ENCODE results near the gene CDH5.

CDH5 gene

DNA sequence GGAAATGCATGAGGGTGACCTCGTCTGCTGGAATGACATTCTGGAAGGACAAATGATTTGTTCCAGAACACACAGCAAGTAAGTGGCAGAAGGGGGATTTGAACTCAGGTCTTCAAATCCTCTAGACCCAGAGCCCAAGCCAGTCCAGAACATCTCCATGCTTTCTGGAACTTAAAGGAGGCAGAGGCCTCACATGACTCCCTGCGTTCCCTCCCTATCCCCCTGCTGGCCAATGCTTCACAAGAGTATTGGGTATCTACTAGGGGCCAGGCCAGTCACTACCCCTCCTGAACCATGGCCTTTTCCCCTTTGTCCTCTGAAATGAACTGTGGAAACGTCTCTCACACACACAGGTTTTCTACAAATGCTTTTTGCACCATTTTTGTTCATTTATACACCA is 53.0 kb downstream of the CDH5 start:
- peaks cover 38% of the 10 kb centered on the region for H3K27me3 Mint-ChIP-seq (ENCODE audit: low read depth)
- H3K27ac Mint-ChIP-seq = no peak overlapping the region
- no peaks in the 10 kb centered on the region for H3K36me3 Mint-ChIP-seq (ENCODE audit: low read depth)
- no peak for DNase-seq (ENCODE audit: low spot score)
- peaks cover 7% of the 10 kb centered on the region for H3K4me1 Mint-ChIP-seq (ENCODE audit: low read depth)
- H3K4me3 Mint-ChIP-seq = no peak overlapping the region
- H3K9me3 Mint-ChIP-seq = no peaks in the 10 kb centered on the region

DNA sequence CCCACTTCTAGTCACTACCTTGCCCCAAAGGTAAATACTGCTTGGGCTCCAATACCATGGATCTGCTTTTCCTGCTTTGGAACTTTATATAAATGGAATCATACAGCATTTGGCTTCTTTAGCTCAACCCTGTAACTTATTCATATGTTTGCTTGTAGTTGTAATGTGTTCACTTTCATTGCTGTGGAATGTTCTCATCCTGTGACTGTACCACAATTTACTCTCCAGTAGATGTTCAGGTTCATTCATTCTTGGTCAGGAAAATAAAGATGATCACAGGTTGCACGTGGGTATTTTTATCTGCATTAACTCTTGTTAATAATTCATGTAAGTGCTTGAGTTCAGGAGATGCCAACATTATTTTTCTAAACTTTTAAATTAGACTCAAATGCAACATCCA is 53.9 kb downstream of the CDH5 start:
- H3K27ac Mint-ChIP-seq = no peak overlapping the region
- H3K4me1 Mint-ChIP-seq (ENCODE audit: low read depth) = peaks cover 7% of the 10 kb centered on the region
- peaks cover 43% of the 10 kb centered on the region for H3K27me3 Mint-ChIP-seq (ENCODE audit: low read depth)
- no peaks in the 10 kb centered on the region for H3K36me3 Mint-ChIP-seq (ENCODE audit: low read depth)
- H3K9me3 Mint-ChIP-seq = no peaks in the 10 kb centered on the region
- DNase-seq (ENCODE audit: low spot score) = no peak
- no peak overlapping the region for H3K4me3 Mint-ChIP-seq

DNA sequence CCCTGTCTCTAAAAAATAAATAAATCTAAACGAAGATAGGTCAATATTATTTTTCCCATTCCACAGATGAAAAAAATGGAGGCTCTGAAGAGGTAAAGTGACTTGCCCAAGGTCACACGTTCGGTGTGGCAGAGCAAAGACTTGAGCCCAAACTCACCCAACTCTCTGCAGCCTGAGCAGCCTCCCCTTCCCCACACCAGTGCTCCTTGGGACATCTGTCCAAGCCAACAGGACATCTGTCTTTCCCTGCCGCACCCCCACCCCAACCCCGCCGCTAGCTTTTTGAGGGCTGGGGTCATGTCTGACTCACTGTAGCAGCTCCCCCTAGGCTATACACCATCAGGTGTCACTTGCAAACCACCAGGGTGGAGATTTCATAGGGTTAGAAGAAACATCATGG is 55.4 kb downstream of the CDH5 start:
- Mint-ChIP-seq H3K27me3 (ENCODE audit: low read depth) (peaks cover 53% of the 10 kb centered on the region), H3K4me3 (no peak overlapping the region), H3K4me1 (ENCODE audit: low read depth) (peaks cover 7% of the 10 kb centered on the region)

DNA sequence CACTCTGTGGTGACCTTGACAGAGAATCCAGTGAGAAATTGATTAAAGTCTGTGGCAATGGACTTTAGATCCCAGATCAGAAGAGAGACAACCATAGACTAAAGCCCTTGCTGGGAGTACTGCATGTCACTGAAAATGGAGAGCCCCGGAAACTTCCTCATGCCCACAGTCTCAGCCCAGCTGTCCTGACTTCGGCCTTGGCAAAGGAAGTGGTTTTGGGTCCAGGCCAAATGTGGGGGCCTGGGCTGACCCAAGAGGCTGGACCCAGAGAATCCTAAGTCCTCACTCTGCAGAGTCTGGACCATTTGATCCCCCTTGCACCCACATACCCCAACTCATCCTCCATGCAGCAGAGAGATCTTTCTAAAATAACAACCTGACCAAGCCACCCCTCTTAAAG is 55.9 kb downstream of the CDH5 start:
- no peak for DNase-seq (ENCODE audit: low spot score)
- H3K4me1 Mint-ChIP-seq (ENCODE audit: low read depth) = peaks cover 7% of the 10 kb centered on the region
- no peaks in the 10 kb centered on the region for H3K36me3 Mint-ChIP-seq (ENCODE audit: low read depth)
- peaks cover 53% of the 10 kb centered on the region for H3K27me3 Mint-ChIP-seq (ENCODE audit: low read depth)
- H3K4me3 Mint-ChIP-seq = no peak overlapping the region
- no peaks in the 10 kb centered on the region for H3K9me3 Mint-ChIP-seq
- no peak overlapping the region for H3K27ac Mint-ChIP-seq

More for the DNA sequence above, 55.4 kb downstream of the CDH5 start:
- Mint-ChIP-seq H3K27ac (no peak overlapping the region), H3K36me3 (ENCODE audit: low read depth) (no peaks in the 10 kb centered on the region), H3K9me3 (no peaks in the 10 kb centered on the region)
- DNase-seq (ENCODE audit: low spot score) = no peak

DNA sequence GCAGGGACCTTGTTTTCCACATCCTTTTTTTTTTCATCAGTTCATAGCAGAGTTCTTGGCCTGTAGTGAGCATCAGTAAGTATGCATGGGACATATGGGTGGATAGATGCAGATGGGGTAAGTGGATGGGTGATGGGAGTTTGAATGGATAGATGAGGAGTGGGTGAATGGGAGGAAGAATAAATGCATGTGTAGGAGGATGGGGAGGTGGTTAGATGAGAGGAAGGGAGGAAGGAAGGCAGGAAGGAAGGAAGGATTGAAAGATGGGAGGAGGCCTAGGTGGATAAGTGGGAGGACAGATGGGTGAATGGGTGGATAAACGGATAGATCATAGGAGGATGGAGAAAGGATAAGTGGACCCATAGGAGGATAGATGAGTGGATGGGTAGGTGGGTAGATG is 56.7 kb downstream of the CDH5 start:
- H3K9me3 Mint-ChIP-seq = no peaks in the 10 kb centered on the region
- DNase-seq (ENCODE audit: low spot score) = no peak
- peaks cover 4% of the 10 kb centered on the region for H3K4me1 Mint-ChIP-seq (ENCODE audit: low read depth)
- H3K27ac Mint-ChIP-seq = no peak overlapping the region
- no peak overlapping the region for H3K4me3 Mint-ChIP-seq
- H3K36me3 Mint-ChIP-seq (ENCODE audit: low read depth) = no peaks in the 10 kb centered on the region
- H3K27me3 Mint-ChIP-seq (ENCODE audit: low read depth) = peaks cover 55% of the 10 kb centered on the region

DNA sequence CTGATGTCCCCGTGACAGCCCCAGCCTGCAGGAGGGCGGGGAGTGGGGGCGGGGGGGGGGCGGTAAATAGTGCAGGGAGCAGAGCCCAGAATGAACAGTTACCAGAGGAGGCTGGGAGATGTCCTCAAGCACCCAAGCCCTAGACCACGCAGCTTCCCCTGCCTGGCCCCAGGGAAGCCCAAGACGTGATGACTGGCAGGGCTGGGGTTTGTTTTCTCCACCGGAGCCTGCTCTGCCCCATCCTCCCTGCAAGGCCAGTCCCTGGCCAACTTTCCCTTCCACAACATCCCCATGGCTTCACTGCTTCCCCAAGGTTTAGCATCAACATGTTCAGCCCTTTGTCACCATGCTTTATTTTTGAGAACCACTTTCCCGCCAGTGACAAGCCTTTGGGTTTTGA is 59.2 kb downstream of the CDH5 start:
- DNase-seq (ENCODE audit: low spot score) = no peak
- Mint-ChIP-seq H3K27me3 (ENCODE audit: low read depth) (peaks cover 75% of the 10 kb centered on the region), H3K4me3 (no peak overlapping the region), H3K4me1 (ENCODE audit: low read depth) (no peaks in the 10 kb centered on the region), H3K36me3 (ENCODE audit: low read depth) (no peaks in the 10 kb centered on the region), H3K27ac (no peak overlapping the region), H3K9me3 (no peaks in the 10 kb centered on the region)

DNA sequence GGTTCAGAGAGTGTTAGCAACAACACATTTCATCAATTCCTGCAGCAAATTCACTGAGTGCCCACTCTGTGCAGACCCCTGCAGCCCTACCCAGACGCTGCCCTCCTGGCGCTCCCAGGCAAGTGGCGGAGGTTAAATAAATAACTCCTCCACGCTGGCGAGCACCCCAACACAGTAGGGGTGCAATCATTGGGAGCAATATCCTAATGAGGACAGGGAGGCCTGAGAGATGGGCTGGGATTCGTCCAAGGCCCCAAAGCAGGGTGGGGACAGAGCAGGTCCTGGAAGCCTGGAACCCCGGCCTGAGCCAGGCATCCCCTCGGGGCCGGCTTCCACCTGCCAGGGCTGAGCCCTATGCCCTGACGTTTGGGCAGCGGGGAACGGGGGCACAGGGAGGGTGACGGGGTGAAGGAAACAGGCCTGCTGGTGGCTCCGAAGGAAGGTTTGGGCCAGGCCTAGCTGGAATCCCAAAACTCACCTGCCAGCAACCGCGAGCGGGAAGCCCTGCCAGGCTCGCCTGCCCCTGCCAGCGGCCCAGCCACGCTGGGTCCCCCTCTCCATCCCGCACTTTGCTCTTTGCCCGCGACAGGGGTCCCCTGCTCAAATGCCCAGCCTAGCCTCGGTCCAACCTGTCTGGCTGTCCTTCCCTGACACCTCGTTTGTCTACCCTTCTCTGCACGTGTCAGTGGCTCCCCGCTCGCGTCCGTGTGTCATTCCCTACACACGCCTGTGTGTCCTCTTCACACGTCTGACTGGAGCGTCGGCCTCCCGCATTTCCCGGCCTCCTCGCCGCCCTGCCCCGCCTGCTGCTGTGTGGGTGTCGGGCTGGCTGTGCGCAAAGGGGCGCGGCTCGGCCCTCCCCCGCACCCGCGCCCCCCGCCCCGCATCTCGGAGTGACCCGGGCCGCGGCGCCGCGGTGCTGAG is 59.9 kb downstream of the CDH5 start:
- H3K4me3 Mint-ChIP-seq = no peak overlapping the region

DNA sequence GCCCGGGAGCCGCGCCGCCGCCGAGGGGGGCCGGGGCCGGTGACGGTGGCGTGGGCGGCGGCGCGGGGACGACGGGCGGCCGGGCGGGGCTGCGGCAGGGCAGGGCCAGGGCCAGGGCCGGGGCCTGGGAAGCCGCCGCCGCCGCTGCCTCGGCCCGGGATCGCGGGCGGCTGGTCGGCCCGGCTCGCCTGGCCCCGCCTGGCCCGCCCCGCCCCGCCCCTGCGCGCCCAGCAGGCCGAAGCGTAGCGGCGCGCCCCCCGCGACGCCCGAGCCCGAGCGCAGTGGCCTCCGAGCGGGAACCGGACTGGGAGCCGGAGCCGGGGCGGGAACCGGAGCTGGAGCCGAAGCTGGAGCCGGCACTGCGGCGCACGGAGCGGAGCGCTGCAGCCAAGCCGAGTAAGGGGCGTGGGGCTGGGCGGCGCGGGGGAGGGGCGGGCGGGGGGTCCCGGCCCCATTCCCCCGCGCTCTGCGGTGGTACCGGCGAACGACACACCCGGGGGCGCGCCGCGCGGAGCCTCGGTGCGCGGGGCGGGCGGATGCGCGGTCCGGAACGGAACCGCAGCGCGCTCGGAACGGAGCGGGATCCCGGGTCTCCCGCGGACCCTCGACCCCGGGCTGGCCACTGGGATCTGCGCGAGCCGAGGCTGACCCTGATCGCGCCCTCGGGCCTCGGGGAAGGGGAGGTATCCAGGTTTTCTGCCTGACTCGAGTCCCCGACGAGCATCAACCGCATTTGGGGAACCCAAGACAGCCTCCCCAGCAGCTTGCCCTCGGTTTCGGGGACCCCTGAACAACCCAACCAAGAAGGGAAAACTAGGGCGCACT is 60.8 kb downstream of the CDH5 start, which contains the start of gene BEAN1:
Gene BEAN1 (plus strand): TSS at position 260 of the 825 bp plus-strand sequence. CDS start 10,382 bp downstream, outside the sequence.
- Mint-ChIP-seq H3K4me3 (no peak within 1 kb of the TSS), H3K9me3 (no peaks in the 10 kb centered on the region), H3K27me3 (ENCODE audit: low read depth) (peaks cover 80% of the 10 kb centered on the region), H3K4me1 (ENCODE audit: low read depth) (no peaks in the 10 kb centered on the region), H3K36me3 (ENCODE audit: low read depth) (no peaks in the 10 kb centered on the region), H3K27ac (no peak within 1 kb of the TSS)
- DNase-seq (ENCODE audit: low spot score) = no peak

More for the DNA sequence above, 59.9 kb downstream of the CDH5 start:
- peaks cover 72% of the 10 kb centered on the region for H3K27me3 Mint-ChIP-seq (ENCODE audit: low read depth)
- no peak for DNase-seq (ENCODE audit: low spot score)
- no peaks in the 10 kb centered on the region for H3K36me3 Mint-ChIP-seq (ENCODE audit: low read depth)
- H3K27ac Mint-ChIP-seq = no peak overlapping the region
- H3K9me3 Mint-ChIP-seq = no peaks in the 10 kb centered on the region
- H3K4me1 Mint-ChIP-seq (ENCODE audit: low read depth) = no peaks in the 10 kb centered on the region

DNA sequence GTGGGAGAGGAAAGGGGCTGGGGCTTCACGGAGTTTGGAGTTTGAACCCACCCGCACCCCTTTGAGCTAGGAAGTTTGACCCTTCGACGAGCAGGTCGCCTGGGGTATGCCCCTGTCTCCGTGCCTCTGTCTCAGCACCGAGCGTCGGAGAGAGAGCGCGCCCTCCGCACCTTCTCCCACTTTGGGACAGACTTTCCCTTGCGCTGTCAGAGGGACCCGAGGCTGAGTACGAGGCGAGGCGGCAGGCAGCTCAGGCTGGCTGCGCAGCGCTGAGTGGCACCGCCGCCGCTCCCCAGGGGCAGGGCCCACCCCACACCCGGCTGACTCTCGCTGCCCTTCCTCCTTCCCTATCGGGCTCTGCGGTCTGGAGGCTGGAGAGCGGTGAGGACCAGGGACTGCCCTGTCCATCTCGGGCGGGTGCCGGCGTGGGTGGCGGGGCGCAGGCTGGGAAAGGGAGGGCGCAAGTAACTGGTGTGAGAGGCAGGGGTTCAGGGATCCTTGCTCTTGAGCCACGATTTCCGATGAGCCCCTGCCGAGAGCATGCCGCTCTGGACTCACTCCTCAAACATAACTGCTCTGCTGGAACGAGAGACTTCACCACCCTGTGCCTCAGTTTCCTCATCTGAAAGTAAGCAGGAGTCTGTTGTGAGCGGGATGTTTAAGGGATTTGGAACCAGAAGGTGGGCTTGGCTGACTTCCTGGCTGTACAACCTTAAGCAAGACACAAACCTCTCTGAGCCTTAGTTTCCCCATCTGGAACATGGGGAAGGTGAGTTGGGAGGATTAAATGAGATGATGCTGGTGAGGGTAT is 61.6 kb downstream of the CDH5 start:
- Mint-ChIP-seq H3K36me3 (ENCODE audit: low read depth) (no peaks in the 10 kb centered on the region), H3K4me3 (no peak overlapping the region), H3K27ac (no peak overlapping the region), H3K9me3 (no peaks in the 10 kb centered on the region), H3K27me3 (ENCODE audit: low read depth) (peaks cover 79% of the 10 kb centered on the region), H3K4me1 (ENCODE audit: low read depth) (no peaks in the 10 kb centered on the region)
- no peak for DNase-seq (ENCODE audit: low spot score)

DNA sequence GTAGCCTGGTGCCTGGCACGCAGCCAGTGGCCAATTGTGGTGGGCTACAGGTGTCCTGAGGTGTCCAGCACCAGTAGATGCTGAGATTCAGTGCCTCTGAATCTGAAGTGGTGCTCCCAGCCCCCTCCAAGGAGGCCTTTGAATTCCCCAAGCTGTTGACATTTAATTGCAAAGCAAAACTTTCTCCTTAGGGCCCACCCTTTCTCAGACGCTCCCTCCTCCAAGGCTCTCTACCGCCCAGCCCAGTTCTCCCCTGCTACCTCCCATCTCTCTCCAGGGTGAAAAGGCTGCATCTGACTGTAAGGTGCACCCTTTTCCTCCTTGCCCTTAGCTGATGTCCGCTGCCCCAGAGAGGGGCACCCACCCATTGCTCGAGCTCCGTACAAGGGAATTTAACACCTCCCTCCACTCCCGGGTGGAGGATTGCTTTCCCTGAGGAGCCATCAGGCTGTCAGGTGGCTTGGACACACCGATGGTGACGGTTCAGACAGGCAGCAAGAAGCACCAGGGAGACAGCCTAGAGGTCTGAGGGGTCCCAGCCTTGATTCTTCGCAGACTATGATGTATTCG is 62.3 kb downstream of the CDH5 start:
- Mint-ChIP-seq H3K4me1 (ENCODE audit: low read depth) (no peaks in the 10 kb centered on the region), H3K9me3 (no peaks in the 10 kb centered on the region), H3K4me3 (no peak overlapping the region), H3K36me3 (ENCODE audit: low read depth) (no peaks in the 10 kb centered on the region), H3K27ac (no peak overlapping the region), H3K27me3 (ENCODE audit: low read depth) (peaks cover 74% of the 10 kb centered on the region)
- DNase-seq (ENCODE audit: low spot score) = no peak

DNA sequence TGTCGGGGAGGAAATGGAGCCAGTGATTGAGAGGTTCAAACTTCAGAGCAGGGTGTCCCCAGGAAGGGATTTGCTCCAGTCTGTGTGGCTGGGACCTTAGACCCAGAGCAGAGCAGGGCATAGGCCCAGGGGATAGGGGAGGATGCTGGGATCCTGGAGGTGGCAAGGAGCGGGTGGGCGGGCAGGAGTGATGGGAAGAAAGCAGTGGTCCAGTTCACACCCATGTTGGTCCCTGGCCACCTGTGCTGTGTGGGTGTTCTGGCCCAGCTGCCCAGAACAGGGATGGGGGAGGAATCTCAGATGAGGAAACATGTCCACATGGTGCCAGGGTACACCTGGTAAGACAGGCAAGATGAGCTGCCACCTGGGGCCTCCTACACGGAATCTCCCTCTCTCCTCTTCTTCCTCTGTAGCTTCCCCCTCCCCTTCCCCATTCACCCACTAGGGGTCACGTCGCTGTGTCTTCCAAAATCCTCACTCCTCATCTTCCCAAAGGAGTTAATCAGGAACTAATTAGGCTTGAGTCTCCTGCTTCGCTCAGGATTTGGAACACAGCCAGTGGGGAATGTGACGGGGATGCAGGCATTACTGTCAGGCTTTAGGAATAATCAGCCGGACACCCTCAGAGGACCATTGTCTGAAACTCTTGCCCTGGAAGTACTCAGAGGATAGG is 62.9 kb downstream of the CDH5 start:
- peaks cover 68% of the 10 kb centered on the region for H3K27me3 Mint-ChIP-seq (ENCODE audit: low read depth)

DNA sequence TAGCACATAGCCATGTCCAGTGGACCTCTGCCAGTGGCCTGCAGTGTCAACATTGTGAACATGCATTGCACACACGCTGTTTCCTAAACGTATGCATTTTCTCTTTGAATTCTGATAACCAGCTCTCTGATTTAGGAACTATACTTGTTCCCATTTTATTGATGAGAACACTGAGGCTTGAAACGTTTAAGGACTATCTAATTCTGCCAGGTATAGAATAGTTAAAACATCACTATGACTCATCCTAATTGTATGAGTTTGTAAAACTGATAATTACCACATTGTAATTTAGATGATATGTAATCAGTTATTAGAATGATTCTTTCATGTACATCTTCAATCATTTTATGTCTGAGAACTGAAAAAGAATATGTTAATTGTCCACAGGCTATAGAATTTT is 63.7 kb downstream of the CDH5 start:
- H3K27ac Mint-ChIP-seq = no peak overlapping the region
- no peaks in the 10 kb centered on the region for H3K36me3 Mint-ChIP-seq (ENCODE audit: low read depth)
- peaks cover 60% of the 10 kb centered on the region for H3K27me3 Mint-ChIP-seq (ENCODE audit: low read depth)
- no peaks in the 10 kb centered on the region for H3K4me1 Mint-ChIP-seq (ENCODE audit: low read depth)
- no peak for DNase-seq (ENCODE audit: low spot score)
- H3K9me3 Mint-ChIP-seq = no peaks in the 10 kb centered on the region
- H3K4me3 Mint-ChIP-seq = no peak overlapping the region

More for the DNA sequence above, 62.9 kb downstream of the CDH5 start:
- no peak for DNase-seq (ENCODE audit: low spot score)
- no peaks in the 10 kb centered on the region for H3K4me1 Mint-ChIP-seq (ENCODE audit: low read depth)
- no peak overlapping the region for H3K4me3 Mint-ChIP-seq
- no peak overlapping the region for H3K27ac Mint-ChIP-seq
- no peaks in the 10 kb centered on the region for H3K9me3 Mint-ChIP-seq
- no peaks in the 10 kb centered on the region for H3K36me3 Mint-ChIP-seq (ENCODE audit: low read depth)

DNA sequence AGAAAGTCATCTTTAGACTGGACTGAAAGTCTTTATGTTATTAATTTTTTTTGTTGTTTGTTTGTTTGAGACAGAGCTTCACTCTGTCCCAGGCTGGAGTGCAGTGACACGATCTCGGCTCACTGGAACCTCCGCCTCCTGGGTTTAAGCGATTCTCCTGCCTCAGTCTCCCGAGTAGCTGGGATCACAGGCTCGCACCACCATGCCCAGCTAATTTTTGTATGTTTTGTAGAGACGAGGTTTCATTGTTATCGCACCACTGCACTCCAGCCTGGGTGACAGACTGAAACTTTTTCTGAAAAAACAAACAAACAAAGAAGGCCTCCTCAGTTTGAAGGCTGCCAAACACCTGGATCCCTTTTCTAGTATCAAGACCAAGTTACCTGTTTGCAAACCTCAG is 65.3 kb downstream of the CDH5 start:
- no peaks in the 10 kb centered on the region for H3K4me1 Mint-ChIP-seq (ENCODE audit: low read depth)
- H3K27ac Mint-ChIP-seq = no peak overlapping the region
- H3K9me3 Mint-ChIP-seq = no peaks in the 10 kb centered on the region
- peaks cover 50% of the 10 kb centered on the region for H3K27me3 Mint-ChIP-seq (ENCODE audit: low read depth)
- no peaks in the 10 kb centered on the region for H3K36me3 Mint-ChIP-seq (ENCODE audit: low read depth)
- no peak overlapping the region for H3K4me3 Mint-ChIP-seq
- DNase-seq (ENCODE audit: low spot score) = no peak
